ENCODE measurements around the gene CYP2W1.

DNA sequence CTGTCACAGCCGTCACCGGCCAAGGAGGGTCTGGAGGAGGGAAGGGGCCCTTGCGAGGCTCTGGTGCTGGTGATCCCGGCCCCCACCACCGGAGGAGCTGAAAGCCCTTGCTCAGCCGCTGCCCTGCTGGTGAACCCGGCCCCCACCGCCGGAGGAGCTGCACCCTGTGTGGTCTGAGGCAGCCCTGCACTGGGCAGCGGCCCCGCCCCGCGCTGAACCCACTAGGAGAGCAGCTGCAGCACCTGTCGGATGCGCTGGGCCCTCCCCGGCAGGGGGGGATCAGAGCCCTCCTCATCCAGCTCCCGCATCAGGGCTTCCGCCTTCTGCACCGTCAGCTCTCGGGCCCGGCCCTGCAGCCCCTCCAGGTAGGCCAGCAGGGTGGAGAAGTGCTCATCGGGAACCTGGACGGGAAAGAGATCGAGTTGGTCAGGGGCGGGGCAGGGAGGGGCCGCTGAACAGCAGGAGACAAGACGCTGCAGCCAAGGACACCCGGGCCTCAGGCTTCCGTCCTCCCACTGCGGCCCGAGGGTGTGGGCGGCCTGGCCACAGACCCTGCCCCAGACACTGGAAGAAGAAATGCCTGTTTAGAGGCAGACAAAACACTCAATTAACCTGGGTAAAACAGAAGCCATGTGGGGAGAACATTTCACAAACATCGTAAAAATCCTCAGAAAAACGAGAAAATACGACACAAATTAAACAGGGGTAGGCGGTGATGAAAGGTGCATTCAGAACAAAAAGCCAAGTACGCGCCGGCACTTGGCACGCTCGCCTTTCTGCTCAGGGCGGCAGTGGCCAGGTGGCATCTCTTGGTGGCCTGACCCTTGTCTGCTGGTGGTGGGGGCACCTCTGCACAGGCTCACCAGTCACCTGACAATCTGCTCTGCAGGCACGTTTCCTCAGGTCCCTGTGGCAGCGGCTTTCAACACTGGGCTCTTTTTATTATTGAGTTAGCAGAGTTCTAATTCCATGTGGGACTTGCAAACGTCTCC lies 14.7 kb downstream of the CYP2W1 start:
- TF ChIP-seq, protein P1, sequence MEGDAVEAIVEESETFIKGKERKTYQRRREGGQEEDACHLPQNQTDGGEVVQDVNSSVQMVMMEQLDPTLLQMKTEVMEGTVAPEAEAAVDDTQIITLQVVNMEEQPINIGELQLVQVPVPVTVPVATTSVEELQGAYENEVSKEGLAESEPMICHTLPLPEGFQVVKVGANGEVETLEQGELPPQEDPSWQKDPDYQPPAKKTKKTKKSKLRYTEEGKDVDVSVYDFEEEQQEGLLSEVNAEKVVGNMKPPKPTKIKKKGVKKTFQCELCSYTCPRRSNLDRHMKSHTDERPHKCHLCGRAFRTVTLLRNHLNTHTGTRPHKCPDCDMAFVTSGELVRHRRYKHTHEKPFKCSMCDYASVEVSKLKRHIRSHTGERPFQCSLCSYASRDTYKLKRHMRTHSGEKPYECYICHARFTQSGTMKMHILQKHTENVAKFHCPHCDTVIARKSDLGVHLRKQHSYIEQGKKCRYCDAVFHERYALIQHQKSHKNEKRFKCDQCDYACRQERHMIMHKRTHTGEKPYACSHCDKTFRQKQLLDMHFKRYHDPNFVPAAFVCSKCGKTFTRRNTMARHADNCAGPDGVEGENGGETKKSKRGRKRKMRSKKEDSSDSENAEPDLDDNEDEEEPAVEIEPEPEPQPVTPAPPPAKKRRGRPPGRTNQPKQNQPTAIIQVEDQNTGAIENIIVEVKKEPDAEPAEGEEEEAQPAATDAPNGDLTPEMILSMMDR (IDR thresholded peaks at IDR 0.05), result peak; percentile 21
- no peak for TF ChIP-seq EZH2 (IDR thresholded peaks at IDR 0.05)
